ENCODE data around the gene CAPNS2.

GRCh38 chr16:55557186-55557585 is 9.3 kb upstream of the CAPNS2 start:
- no peak for TF ChIP-seq CTCF (IDR thresholded peaks at IDR 0.05; ENCODE audit: low read length)
- no peak for TF ChIP-seq EZH2 (optimal IDR thresholded peaks at IDR 0.05; ENCODE audit: low read depth, low read length)
- TF ChIP-seq EZH2phosphoT487 (IDR thresholded peaks at IDR 0.05; ENCODE audit: low read length) = no peak
